ENCODE measurements around the gene KCTD5.

DNA sequence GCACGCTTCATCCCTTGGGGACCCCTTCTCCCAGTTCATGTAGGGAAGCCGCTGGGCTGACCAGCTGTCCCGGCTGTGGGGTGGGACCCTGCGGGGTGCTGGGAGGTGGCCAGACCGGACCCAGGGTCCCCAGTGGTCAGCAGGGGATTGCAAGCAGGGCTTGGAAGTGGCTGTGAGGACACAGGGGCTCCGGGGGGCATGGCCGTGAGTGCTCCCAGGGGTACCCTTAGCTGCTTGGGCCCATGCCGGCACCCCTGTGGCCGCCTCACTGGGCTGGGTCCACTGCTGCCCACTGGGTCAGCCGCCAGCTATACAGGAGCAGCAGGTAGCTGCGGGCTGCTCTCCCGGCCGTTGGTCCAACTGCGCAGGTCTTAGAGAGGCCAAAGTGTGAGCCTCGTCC is 18.9 kb downstream of the KCTD5 start:
- TF ChIP-seq CTCF (conservative IDR thresholded peaks at IDR 0.05; ENCODE audit: low read length), result no peak
- no peak for TF ChIP-seq EZH2phosphoT487 (IDR thresholded peaks at IDR 0.05; ENCODE audit: borderline replicate concordance)

All from Loucy (cell line).